ENCODE data around the gene RBM4B. TPM values are rescaled to one million over a fixed set of nuclear protein-coding genes. Genes with fewer than 3 reads are reported as not detected.
A peak's percentile ranks its signal among the peaks of the same experiment; 100 is the strongest.

The RBM4B gene
- total RNA-seq, 2 experiments from 2014 or later, result 12.2 to 15.5 TPM

- H3K4me1 Mint-ChIP-seq, result peaks cover 54% of the 10 kb centered on the region
- H3K36me3 Mint-ChIP-seq, result peaks cover 73% of the 10 kb centered on the region
- DNase-seq, result no peak
Observed at GRCh38 chr11:66626382-66626781, 51.3 kb downstream of the RBM4B start.

GRCh38 chr11:66625752-66626149, 51.9 kb downstream of the RBM4B start:
- DNase-seq, result no peak
- peaks cover 59% of the 10 kb centered on the region for H3K4me1 Mint-ChIP-seq
- no peaks in the 10 kb centered on the region for H3K9me3 Mint-ChIP-seq
- no peaks in the 10 kb centered on the region for H3K27me3 Mint-ChIP-seq
- H3K36me3 Mint-ChIP-seq, result peaks cover 75% of the 10 kb centered on the region
- H3K27ac Mint-ChIP-seq, result no peak overlapping the region
- no peak overlapping the region for H3K4me3 Mint-ChIP-seq

More at GRCh38 chr11:66626382-66626781, 51.3 kb downstream of the RBM4B start:
- Mint-ChIP-seq H3K4me3 (no peak overlapping the region), H3K27me3 (no peaks in the 10 kb centered on the region), H3K27ac (no peak overlapping the region), H3K9me3 (no peaks in the 10 kb centered on the region)

- no peaks in the 10 kb centered on the region for H3K9me3 Mint-ChIP-seq
- H3K4me1 Mint-ChIP-seq, result peaks cover 61% of the 10 kb centered on the region
- H3K4me3 Mint-ChIP-seq, result no peak overlapping the region
- peaks cover 77% of the 10 kb centered on the region for H3K36me3 Mint-ChIP-seq
- no peaks in the 10 kb centered on the region for H3K27me3 Mint-ChIP-seq
- H3K27ac Mint-ChIP-seq, result no peak overlapping the region
- DNase-seq, result no peak
Observed at GRCh38 chr11:66625041-66625751, 52.5 kb downstream of the RBM4B start.

GRCh38 chr11:66624450-66624849, 53.2 kb downstream of the RBM4B start:
- H3K27ac Mint-ChIP-seq, result no peak overlapping the region
- no peak for DNase-seq
- no peaks in the 10 kb centered on the region for H3K27me3 Mint-ChIP-seq
- H3K4me3 Mint-ChIP-seq, result no peak overlapping the region
- no peaks in the 10 kb centered on the region for H3K9me3 Mint-ChIP-seq
- H3K36me3 Mint-ChIP-seq, result peaks cover 77% of the 10 kb centered on the region
- H3K4me1 Mint-ChIP-seq, result peaks cover 59% of the 10 kb centered on the region

GRCh38 chr11:66619080-66619554, 58.6 kb downstream of the RBM4B start:
- Mint-ChIP-seq H3K9me3 (no peaks in the 10 kb centered on the region), H3K27ac (peak overlapping the region; percentile 98), H3K27me3 (no peaks in the 10 kb centered on the region), H3K4me1 (peaks cover 57% of the 10 kb centered on the region), H3K4me3 (peak overlapping the region; percentile 96), H3K36me3 (peaks cover 82% of the 10 kb centered on the region)
- no peak for DNase-seq

GRCh38 chr11:66617155-66617834, 60.4 kb downstream of the RBM4B start:
- H3K9me3 Mint-ChIP-seq, result no peaks in the 10 kb centered on the region
- H3K27me3 Mint-ChIP-seq, result no peaks in the 10 kb centered on the region
- H3K36me3 Mint-ChIP-seq, result peaks cover 64% of the 10 kb centered on the region
- DNase-seq, result no peak
- peaks cover 39% of the 10 kb centered on the region for H3K4me1 Mint-ChIP-seq
- peak overlapping the region; percentile 96 for H3K4me3 Mint-ChIP-seq
- H3K27ac Mint-ChIP-seq, result peak overlapping the region; percentile 98

GRCh38 chr11:66616379-66617154, 61.1 kb downstream of the RBM4B start, which contains the start of gene RBM14:
Gene RBM14, plus strand, starts transcription at chr11:66616630. Its CDS starts 91 bp downstream, at chr11:66616721.
- Mint-ChIP-seq H3K9me3 (no peaks in the 10 kb centered on the region), H3K27me3 (no peaks in the 10 kb centered on the region), H3K27ac (peak within 1 kb of the TSS; percentile 98), H3K4me3 (peak within 1 kb of the TSS; percentile 96), H3K36me3 (peaks cover 57% of the 10 kb centered on the region), H3K4me1 (peaks cover 32% of the 10 kb centered on the region)
- peak; percentile 99 for DNase-seq

Other genes starting within 250 kb of the RBM4B start
- gene MRPL11, start 239.0 kb downstream of the RBM4B start, total RNA-seq, result 100 to 1,000 TPM; 159 to 161 TPM
- 1 to 10 TPM; 5.8 to 6.4 TPM for gene PELI3, start 211.0 kb downstream of the RBM4B start, total RNA-seq
- gene DPP3, start 197.5 kb downstream of the RBM4B start, total RNA-seq, result 10 to 100 TPM; 70.7 to 75.3 TPM
- 10 to 100 TPM in 1 of 2 experiments, 1 to 10 TPM in 1; 7.7 to 13.1 TPM for gene BBS1, start 167.3 kb downstream of the RBM4B start, total RNA-seq
- 10 to 100 TPM in 1 of 2 experiments, 1 to 10 TPM in 1; 9.6 to 10.3 TPM for gene ZDHHC24, start 131.8 kb downstream of the RBM4B start, total RNA-seq
- gene ACTN3, start 131.0 kb downstream of the RBM4B start, total RNA-seq, result under 1 TPM; 0.06 to 0.12 TPM
- gene CTSF, start 109.3 kb downstream of the RBM4B start, total RNA-seq, result 1 to 10 TPM; 1.2 to 1.4 TPM
- under 1 TPM; 0.16 to 0.23 TPM for gene CCDC87, start 84.8 kb downstream of the RBM4B start, total RNA-seq
- 10 to 100 TPM; 19.7 to 20.9 TPM for gene CCS, start 84.7 kb downstream of the RBM4B start, total RNA-seq
- 100 to 1,000 TPM; 157 to 162 TPM for gene RBM14, start 61.3 kb downstream of the RBM4B start, total RNA-seq
- gene RBM4, start 39.2 kb downstream of the RBM4B start, total RNA-seq, result 100 to 1,000 TPM; 134 to 140 TPM
- 1 to 10 TPM; 1.4 to 1.7 TPM for gene SPTBN2, start 51.3 kb upstream of the RBM4B start, total RNA-seq
- 10 to 100 TPM; 26.8 to 31.1 TPM for gene RCE1, start 165.6 kb upstream of the RBM4B start, total RNA-seq
- 10 to 100 TPM; 36.3 to 37.8 TPM for gene LRFN4, start 179.2 kb upstream of the RBM4B start, total RNA-seq